T47D (cell line): Measurements from ENCODE around the gene GDF11.
A peak's percentile ranks its signal among the peaks of the same experiment; 100 is the strongest.

Experiments
- DNase-seq, 2 experiments: peaks; one replicate each; pipeline versions ENCODE4 v3.0.0 to v3.0.0-alpha.2; 2011 to 2012; ENCODE audit warnings: low read depth in 1 of 2, low spot score in 1 of 2
- JUND ChIP-seq: IDR thresholded peaks from 2 replicates; pipeline ENCODE4 v1.6.1; 2012; ENCODE audit warnings: low read depth
- in situ Hi-C: cut with HindIII; loops from 2 replicates; pipeline ENCODE4 v1.10.0; 2016; ENCODE audit warnings: low sequenced_read_pairs, low pct_unique_long_range_greater_than_20kb

GDF11 gene

DNA sequence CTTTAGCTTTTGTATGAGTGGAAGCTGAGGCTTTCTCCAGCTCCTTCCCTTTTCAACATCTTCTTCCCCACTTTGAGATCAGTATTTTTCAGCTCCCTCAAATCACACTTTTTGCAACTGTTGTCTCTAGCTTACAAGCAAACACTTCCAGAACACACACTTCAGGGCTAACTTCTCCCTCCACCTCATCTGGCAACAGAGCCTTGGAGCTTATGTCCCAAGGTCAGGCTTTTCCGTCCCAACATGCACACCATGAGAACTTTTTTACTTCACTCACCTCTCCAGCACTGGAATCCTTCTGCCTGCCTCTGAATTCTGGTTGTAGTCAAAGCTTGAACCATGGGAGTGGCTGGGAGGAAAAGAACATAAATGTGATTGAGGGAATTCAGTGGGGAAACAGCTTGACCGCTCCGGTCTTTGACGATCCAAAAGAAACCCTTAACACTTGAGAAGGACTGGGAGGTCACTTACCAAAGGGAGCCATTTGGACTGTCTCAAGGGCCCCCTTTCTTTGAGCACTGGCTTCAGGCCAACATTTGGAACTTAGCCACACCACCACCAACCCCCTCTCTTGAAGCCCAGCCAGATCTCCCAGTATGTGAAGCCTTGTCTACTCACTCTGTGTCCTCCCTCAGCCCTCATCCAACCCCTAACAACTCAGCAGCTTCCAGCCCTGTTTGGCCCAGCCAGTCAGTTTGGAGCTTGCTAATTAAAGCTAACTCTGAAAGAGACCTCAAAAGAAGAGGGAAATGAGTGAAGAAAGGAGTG is 31.0 kb upstream of the GDF11 start:
- no peak for TF ChIP-seq JUND
- in situ Hi-C loops: no loop called here
- DNase-seq: no peak

DNA sequence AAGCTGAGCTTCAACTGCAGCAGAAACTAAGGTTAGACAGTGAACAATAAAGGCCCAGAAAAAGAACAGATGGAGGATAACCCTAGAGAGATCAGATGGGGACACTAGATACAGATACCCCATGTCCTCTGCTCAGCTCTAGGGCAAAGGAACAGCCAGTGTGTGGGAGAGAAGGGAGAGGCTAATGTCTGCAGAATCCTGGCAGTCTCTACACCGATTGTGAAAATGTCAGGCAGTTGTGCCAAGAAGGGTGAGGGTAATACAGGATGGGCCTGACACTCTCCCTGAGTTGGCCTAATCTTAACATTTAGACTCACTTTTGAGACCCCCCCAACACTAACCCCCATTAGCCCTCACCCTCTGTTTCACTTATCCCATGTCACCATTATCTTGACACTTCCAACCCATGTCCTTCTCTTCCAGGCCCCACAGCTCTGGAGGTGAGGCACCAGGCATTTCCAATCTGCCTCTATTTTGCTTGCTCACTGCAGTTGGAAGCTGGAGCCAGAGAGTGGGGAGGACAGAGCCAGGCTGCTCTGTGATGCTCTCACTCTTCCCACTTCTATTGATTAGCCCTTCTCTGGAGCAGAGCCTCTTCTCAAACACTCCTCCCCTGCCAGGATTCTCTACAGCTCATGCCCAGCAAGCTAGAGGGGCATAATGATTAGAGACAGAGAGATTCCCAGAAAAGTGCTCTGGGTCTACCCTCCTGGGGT is 30.1 kb upstream of the GDF11 start:
- in situ Hi-C loops: no loop called here
- no peak for TF ChIP-seq JUND
- DNase-seq: no peak

- DNase-seq: no peak
- in situ Hi-C loops: no loop called here
- no peak for TF ChIP-seq JUND
Measured at GRCh38 chr12:55713721-55714120, 29.2 kb upstream of the GDF11 start.

GRCh38 chr12:55715169-55715764 is 27.7 kb upstream of the GDF11 start:
- TF ChIP-seq JUND: no peak
- in situ Hi-C loops: no loop called here
- no peak for DNase-seq

GRCh38 chr12:55715833-55716581 is 26.9 kb upstream of the GDF11 start, which contains the start of gene BLOC1S1:
Gene BLOC1S1, plus strand, starts transcription at chr12:55716046. Its CDS starts 6 bp downstream, at chr12:55716052.
- peak; percentile 95 to 98 for DNase-seq
- TF ChIP-seq JUND: no peak
- in situ Hi-C loops: no loop called here

DNA sequence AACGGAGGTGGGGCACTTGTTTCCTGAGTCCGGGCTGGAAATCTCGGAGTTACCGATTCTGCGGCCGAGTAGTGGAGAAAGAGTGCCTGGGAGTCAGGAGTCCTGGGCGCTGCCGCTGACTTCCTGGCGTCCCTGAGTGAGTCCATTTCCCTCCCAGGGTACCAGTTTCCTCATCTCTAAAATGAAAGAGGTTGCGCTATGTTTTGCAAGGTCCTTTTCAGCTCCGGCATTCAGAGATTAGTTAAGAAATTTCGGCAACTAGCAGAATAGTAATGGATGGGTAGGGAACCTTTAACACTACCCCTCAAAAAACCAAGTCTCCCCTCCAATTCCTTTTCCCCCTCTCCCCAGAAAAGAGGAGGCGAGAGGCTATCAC is 26.4 kb upstream of the GDF11 start:
- TF ChIP-seq JUND: no peak
- no peak for DNase-seq
- in situ Hi-C loops: no loop called here

GRCh38 chr12:55717011-55718007 is 25.6 kb upstream of the GDF11 start:
- TF ChIP-seq JUND: no peak
- in situ Hi-C loops: no loop called here
- DNase-seq: no peak

DNA sequence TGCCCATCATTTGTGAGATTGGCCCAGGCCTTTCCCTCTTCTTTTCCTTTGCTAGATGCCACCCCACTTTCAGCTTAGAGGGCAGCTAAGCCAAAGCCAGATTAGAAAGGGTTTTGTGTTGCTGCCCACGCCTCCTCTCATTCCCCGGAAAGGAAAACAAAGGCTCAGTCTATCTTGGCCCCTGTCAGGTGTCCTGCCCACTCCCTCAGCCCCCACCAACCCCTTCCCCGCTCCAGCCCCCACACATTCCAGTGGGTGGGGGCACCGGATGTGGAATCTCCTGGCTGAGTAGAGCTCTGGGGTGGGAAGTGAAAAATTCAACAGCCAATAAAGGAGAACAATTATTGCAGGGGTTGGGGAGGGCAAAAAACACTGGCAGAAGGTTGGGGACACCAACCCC is 24.9 kb upstream of the GDF11 start:
- no peak for DNase-seq
- no peak for TF ChIP-seq JUND
- in situ Hi-C loops: no loop called here

- in situ Hi-C loops: no loop called here
- no peak for TF ChIP-seq JUND
- no peak for DNase-seq
Measured at GRCh38 chr12:55718624-55719275, 24.2 kb upstream of the GDF11 start.

DNA sequence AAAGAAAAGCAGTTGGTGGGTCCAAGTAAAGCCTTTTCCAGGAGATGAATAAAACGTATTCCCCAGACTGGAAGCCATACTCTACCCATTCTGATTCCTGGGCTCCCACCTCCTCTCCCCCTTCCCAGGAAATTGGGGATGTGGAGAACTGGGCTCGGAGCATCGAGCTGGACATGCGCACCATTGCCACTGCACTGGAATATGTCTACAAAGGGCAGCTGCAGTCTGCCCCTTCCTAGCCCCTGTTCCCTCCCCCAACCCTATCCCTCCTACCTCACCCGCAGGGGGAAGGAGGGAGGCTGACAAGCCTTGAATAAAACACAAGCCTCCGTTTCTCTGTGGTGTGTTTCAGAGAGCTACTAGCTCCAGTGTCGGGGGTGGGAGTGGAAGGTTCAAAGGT is 23.6 kb upstream of the GDF11 start:
- in situ Hi-C loops: no loop called here
- TF ChIP-seq JUND: no peak
- DNase-seq: no peak

GRCh38 chr12:55720071-55720564 is 22.8 kb upstream of the GDF11 start, which contains the start of gene RDH5:
Gene RDH5, plus strand, starts transcription at chr12:55720393. Its CDS starts 792 bp downstream, at chr12:55721185.
- no peak for DNase-seq
- in situ Hi-C loops: no loop called here
- TF ChIP-seq JUND: no peak
